Hypothalamus (tissue), 51 donors: ENCODE results near the gene UBASH3B.
A peak's percentile ranks its signal among the peaks of the same experiment; 100 is the strongest.
"Not testable (repeated sequence)": the region's sequence is repeated elsewhere in the genome, so short reads cannot be mapped to it uniquely, and the experiment has no call there.

Experiments
- DNase-seq, 51 donors: peaks; one replicate each; lab custom pipeline; 2025; lab: John Stamatoyannopoulos, UW

The UBASH3B gene

GRCh38 chr11:122655527-122656072 is at the start of gene UBASH3B:
UBASH3B (plus strand) TSS chr11:122655722; CDS start chr11:122656050, 328 bp downstream.
- DNase-seq = peak in 50 of 51 donors; percentile 16 to 85 (median 67)

- DNase-seq = not testable (repeated sequence)
Measured at GRCh38 chr11:122607162-122607561, 48.4 kb upstream of the UBASH3B start.

- DNase-seq = no peak
Measured at GRCh38 chr11:122612123-122612824, 43.2 kb upstream of the UBASH3B start.

GRCh38 chr11:122616718-122617117 is 38.8 kb upstream of the UBASH3B start:
- no peak for DNase-seq

- no peak for DNase-seq
Measured at GRCh38 chr11:122617297-122617696, 38.2 kb upstream of the UBASH3B start.

GRCh38 chr11:122617926-122618325 is 37.6 kb upstream of the UBASH3B start:
- DNase-seq = no peak

- DNase-seq = no peak
Measured at GRCh38 chr11:122618927-122619326, 36.6 kb upstream of the UBASH3B start.

GRCh38 chr11:122619757-122620156 is 35.8 kb upstream of the UBASH3B start:
- no peak for DNase-seq

- DNase-seq = peak in 1 of 51 donors; percentile 45
Measured at GRCh38 chr11:122625501-122625900, 30.0 kb upstream of the UBASH3B start.

- DNase-seq = no peak
Measured at GRCh38 chr11:122625976-122626665, 29.4 kb upstream of the UBASH3B start.

- no peak for DNase-seq
Measured at GRCh38 chr11:122627745-122628144, 27.8 kb upstream of the UBASH3B start.

- DNase-seq = peak in 45 of 51 donors; percentile 3 to 88 (median 32)
Measured at GRCh38 chr11:122628810-122629555, 26.5 kb upstream of the UBASH3B start.

- no peak for DNase-seq
Measured at GRCh38 chr11:122632181-122632824, 23.2 kb upstream of the UBASH3B start.

- peak in 3 of 51 donors; percentile 3 to 26 (median 3) for DNase-seq
Measured at GRCh38 chr11:122633219-122633829, 22.2 kb upstream of the UBASH3B start.

- no peak for DNase-seq
Measured at GRCh38 chr11:122634501-122634900, 21.0 kb upstream of the UBASH3B start.

GRCh38 chr11:122637541-122637940 is 18.0 kb upstream of the UBASH3B start:
- DNase-seq = no peak

GRCh38 chr11:122642472-122642922 is 13.0 kb upstream of the UBASH3B start:
- DNase-seq = peak in 1 of 51 donors; percentile 30

- DNase-seq = no peak
Measured at GRCh38 chr11:122642971-122643370, 12.6 kb upstream of the UBASH3B start.

- DNase-seq = no peak
Measured at GRCh38 chr11:122645847-122646246, 9.7 kb upstream of the UBASH3B start.
